ENCODE results near the gene ACOT8. TPM values are rescaled to one million over a fixed set of nuclear protein-coding genes. Genes with fewer than 3 reads are reported as not detected.
"Not testable (repeated sequence)": the region's sequence is repeated elsewhere in the genome, so short reads cannot be mapped to it uniquely, and the experiment has no call there.

The ACOT8 gene
- total and polyA plus RNA-seq, 7 donors, result 28.5 to 131 (median 42.5) TPM

GRCh38 chr20:45812157-45813005 lies 44.8 kb downstream of the ACOT8 start, which contains the start of gene UBE2C:
UBE2C (plus strand) TSS chr20:45812644; CDS start chr20:45812696, 52 bp downstream.
- peak within 1 kb of the TSS; percentile 23 to 61 (median 52) for H3K4me3 ChIP-seq
- intact Hi-C loops (cut with DNase I), result loop anchor here (10.0 kb wide), 1 partner anchor 122 kb away; the partner anchor contains the start of gene PCIF1
- H3K4me1 ChIP-seq, result peaks cover 0 to 19% (median 9%) of the 10 kb centered on the region in 4 donors
- peak; percentile 99 for DNase-seq
- TF ChIP-seq CTCF (IDR thresholded peaks at IDR 0.05) (no peak), POLR2AphosphoS5 (IDR thresholded peaks at IDR 0.05) (peak; percentile 19 to 75 (median 63))
- H3K27me3 ChIP-seq, result no peaks in the 10 kb centered on the region
- 0 to 2% methylated on average over 65 of the region's 65 CpGs for whole genome bisulfite sequencing, 2 donors
- H3K9me3 ChIP-seq, result no peaks in the 10 kb centered on the region
- H3K27ac ChIP-seq, result peak within 1 kb of the TSS; percentile 53 to 69 (median 64)
- H3K36me3 ChIP-seq, result peaks cover 14 to 43% (median 36%) of the 10 kb centered on the region in 4 donors

GRCh38 chr20:45810191-45810970 lies 46.8 kb downstream of the ACOT8 start:
- no peaks in the 10 kb centered on the region for H3K9me3 ChIP-seq
- H3K36me3 ChIP-seq, result peaks cover 26 to 63% (median 49%) of the 10 kb centered on the region in 4 donors
- no peak for DNase-seq
- no peak overlapping the region for H3K4me3 ChIP-seq
- no peak overlapping the region for H3K27ac ChIP-seq
- WGBS, 2 donors, result 95 to 96% methylated on average over 8 of the region's 8 CpGs
- peaks cover 0 to 14% (median 7%) of the 10 kb centered on the region in 4 donors for H3K4me1 ChIP-seq
- TF ChIP-seq CTCF (IDR thresholded peaks at IDR 0.05) (no peak), POLR2AphosphoS5 (IDR thresholded peaks at IDR 0.05) (no peak), EP300 (IDR thresholded peaks at IDR 0.05) (no peak), POLR2A (IDR thresholded peaks at IDR 0.05) (no peak)
- no peaks in the 10 kb centered on the region for H3K27me3 ChIP-seq
- intact Hi-C loops (cut with DNase I), result loop anchor here (10.0 kb wide), 1 partner anchor 124 kb away; the partner anchor contains the start of gene PCIF1

GRCh38 chr20:45801851-45802250 lies 55.3 kb downstream of the ACOT8 start:
- WGBS, 2 donors, result 93 to 96% methylated on average over 7 of the region's 7 CpGs
- DNase-seq, result no peak
- H3K4me1 ChIP-seq, result peaks cover 0 to 7% (median 3%) of the 10 kb centered on the region in 4 donors
- H3K9me3 ChIP-seq, result no peaks in the 10 kb centered on the region
- H3K36me3 ChIP-seq, result peaks cover 44 to 70% (median 55%) of the 10 kb centered on the region in 4 donors
- intact Hi-C loops (cut with DNase I), result no loop called here
- H3K4me3 ChIP-seq, result no peak overlapping the region
- H3K27ac ChIP-seq, result no peak overlapping the region
- no peaks in the 10 kb centered on the region for H3K27me3 ChIP-seq
- TF ChIP-seq CTCF (IDR thresholded peaks at IDR 0.05) (no peak), POLR2AphosphoS5 (IDR thresholded peaks at IDR 0.05) (no peak), POLR2A (IDR thresholded peaks at IDR 0.05) (no peak), EP300 (IDR thresholded peaks at IDR 0.05) (no peak)

GRCh38 chr20:45798935-45799642 lies 58.1 kb downstream of the ACOT8 start:
- H3K27ac ChIP-seq, result peak overlapping the region; percentile 14 to 55 (median 26)
- H3K27me3 ChIP-seq, result no peaks in the 10 kb centered on the region
- intact Hi-C loops (cut with DNase I), result loop anchor here (2.0 to 10.0 kb wide), 2 partner anchors 92 to 286 kb away; partner anchors contain the start of genes CTSA, NCOA5 and NEURL2
- no peak for TF ChIP-seq POLR2AphosphoS5 (IDR thresholded peaks at IDR 0.05)
- TF ChIP-seq CTCF (IDR thresholded peaks at IDR 0.05), result peak; percentile 25 to 72 (median 66)
- H3K4me3 ChIP-seq, result no peak overlapping the region
- DNase-seq, result no peak
- no peaks in the 10 kb centered on the region for H3K9me3 ChIP-seq
- 30 to 36% methylated on average over 4 of the region's 4 CpGs for WGBS, 2 donors
- peaks cover 29 to 70% (median 51%) of the 10 kb centered on the region in 4 donors for H3K36me3 ChIP-seq
- peaks cover 0 to 7% (median 4%) of the 10 kb centered on the region in 4 donors for H3K4me1 ChIP-seq

GRCh38 chr20:45797955-45798354 lies 59.2 kb downstream of the ACOT8 start:
- not testable (repeated sequence) for H3K9me3 ChIP-seq, H3K27ac ChIP-seq, H3K27me3 ChIP-seq, H3K4me3 ChIP-seq, DNase-seq
- intact Hi-C loops (cut with DNase I), result loop anchor here (2.0 to 10.0 kb wide), 2 partner anchors 93 to 287 kb away; partner anchors contain the start of genes CTSA, NCOA5 and NEURL2
- peaks cover 19 to 69% (median 46%) of the 10 kb centered on the region in 4 donors for H3K36me3 ChIP-seq
- H3K4me1 ChIP-seq, result peaks cover 0 to 14% (median 13%) of the 10 kb centered on the region in 4 donors
- WGBS, 2 donors, result 93 to 100% methylated on average over 3 of the region's 3 CpGs

- not testable (repeated sequence) for H3K4me3 ChIP-seq, H3K9me3 ChIP-seq, DNase-seq, H3K27me3 ChIP-seq, H3K27ac ChIP-seq
- H3K4me1 ChIP-seq, result peaks cover 0 to 19% (median 17%) of the 10 kb centered on the region in 4 donors
- WGBS, 2 donors, result no CpG with 5 or more reads among the region's 1 CpG
- intact Hi-C loops (cut with DNase I), result loop anchor here (10.0 kb wide), 1 partner anchor 287 kb away; the partner anchor contains the start of gene NCOA5
- H3K36me3 ChIP-seq, result peaks cover 18 to 64% (median 42%) of the 10 kb centered on the region in 4 donors
Measured at GRCh38 chr20:45797510-45797909, 59.7 kb downstream of the ACOT8 start.
